ENCODE results near the gene MRPL58.

DNA sequence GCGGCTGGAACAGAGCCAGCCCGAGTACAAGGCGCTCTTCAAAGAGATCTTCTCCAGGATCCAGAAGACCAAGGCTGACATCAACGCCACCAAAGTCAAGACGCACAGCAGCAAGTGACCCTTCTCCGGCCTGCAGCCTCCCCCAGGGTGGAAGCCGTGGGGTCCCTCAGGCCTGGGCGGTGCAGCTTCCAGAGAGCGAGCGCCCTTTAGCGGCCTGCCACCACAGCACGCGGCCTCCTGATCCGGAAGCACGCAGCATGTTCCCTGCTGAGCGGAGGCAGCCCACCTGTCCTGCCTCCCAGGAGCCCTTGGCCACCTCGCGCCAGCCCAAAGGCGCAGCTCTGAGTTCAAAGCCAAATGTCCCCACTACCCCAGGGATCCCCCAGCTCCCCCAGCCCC, 8.5 kb upstream of the MRPL58 start:
- TF ChIP-seq, protein P1, sequence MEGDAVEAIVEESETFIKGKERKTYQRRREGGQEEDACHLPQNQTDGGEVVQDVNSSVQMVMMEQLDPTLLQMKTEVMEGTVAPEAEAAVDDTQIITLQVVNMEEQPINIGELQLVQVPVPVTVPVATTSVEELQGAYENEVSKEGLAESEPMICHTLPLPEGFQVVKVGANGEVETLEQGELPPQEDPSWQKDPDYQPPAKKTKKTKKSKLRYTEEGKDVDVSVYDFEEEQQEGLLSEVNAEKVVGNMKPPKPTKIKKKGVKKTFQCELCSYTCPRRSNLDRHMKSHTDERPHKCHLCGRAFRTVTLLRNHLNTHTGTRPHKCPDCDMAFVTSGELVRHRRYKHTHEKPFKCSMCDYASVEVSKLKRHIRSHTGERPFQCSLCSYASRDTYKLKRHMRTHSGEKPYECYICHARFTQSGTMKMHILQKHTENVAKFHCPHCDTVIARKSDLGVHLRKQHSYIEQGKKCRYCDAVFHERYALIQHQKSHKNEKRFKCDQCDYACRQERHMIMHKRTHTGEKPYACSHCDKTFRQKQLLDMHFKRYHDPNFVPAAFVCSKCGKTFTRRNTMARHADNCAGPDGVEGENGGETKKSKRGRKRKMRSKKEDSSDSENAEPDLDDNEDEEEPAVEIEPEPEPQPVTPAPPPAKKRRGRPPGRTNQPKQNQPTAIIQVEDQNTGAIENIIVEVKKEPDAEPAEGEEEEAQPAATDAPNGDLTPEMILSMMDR (IDR thresholded peaks at IDR 0.05): no peak
- no peak for TF ChIP-seq EZH2phosphoT487 (IDR thresholded peaks at IDR 0.05)
